NCI-H748 (cell line): Measurements from ENCODE around the gene WDFY2.

Source experiments
- DNase-seq: peaks from one replicate; lab custom pipeline; 2025; ENCODE audit not compliant: unreplicated experiment; lab: John Stamatoyannopoulos, UW

The WDFY2 gene

DNA sequence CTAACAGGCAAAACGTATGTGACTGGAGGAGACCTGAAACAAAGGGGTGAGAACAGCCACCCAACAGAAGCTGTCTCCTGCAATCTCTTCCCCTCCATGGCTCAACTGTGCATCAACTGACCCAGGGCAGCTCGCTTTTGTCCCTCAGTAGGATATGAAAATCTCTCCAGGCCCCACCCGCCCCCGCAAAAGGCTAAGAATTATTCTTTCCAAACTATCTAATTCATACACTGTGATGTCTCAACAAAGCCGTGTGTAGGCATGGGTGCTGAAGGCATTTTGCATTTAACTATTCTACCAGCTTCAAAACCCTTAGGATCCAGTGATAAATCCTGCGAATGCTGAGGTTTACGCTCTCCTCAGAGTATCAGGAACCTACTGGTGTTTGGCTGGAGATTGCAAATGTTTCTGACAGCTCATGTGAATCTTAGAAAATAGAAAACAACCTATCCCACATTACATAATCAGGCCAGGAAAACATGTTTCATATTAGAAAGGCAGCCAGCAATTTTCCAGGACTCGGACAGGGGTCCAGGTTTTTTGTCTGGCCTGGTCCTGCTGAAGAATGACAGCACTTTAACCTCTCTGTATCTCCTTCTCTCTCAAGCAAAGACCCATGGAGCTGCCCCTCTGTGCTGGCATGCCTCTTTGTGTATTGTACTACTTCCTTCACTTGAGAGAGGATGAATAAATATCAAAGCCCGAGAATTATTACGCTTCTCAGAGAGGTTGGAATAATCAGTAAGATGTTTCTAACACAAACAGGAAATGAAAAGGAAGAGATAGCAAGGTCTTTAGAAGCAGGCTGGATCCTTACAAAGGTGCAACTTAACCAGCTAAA lies 202.4 kb downstream of the WDFY2 start:
- peak; percentile 33 for DNase-seq

DNA sequence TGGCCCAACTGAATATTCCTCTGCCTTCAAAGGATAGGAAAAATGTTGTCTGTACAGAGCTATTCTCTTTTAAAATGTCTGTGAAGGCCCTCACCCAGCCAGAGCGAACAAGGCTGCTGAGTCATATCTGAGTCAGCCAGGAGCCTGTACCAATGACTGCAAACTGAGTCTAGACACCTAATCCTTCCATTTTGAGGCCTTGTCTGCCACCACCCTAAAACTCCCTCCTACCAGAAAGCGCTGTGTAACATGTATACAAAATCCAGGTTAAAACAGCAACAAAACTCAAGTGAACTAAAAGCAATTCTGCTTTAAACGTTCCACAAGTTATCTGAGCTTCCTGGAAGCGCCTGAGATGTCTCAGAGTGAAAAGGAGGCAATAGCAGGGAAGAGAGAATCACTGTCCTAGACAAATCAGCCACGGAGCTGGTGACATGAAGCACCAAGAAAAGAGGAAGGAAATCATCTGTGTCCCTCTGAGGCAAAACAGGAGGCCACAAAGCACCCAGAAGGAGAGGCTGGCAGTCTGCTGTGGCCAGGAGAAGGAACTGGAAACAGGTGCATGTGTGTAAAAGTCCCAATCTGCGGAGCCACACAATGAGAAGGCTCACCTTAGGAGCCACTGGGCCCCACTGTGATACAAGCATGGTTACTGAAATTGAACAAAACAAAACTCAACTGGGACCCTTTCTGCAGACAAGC lies 209.5 kb downstream of the WDFY2 start:
- DNase-seq, result no peak

- no peak for DNase-seq
Measured at GRCh38 chr13:51794964-51795363, 210.7 kb downstream of the WDFY2 start.

- DNase-seq, result no peak
Measured at GRCh38 chr13:51795419-51795818, 211.2 kb downstream of the WDFY2 start.

GRCh38 chr13:51796546-51796945 lies 212.3 kb downstream of the WDFY2 start:
- DNase-seq, result no peak

- peak; percentile 89 for DNase-seq
Measured at GRCh38 chr13:51797664-51798488, 213.6 kb downstream of the WDFY2 start.

GRCh38 chr13:51799261-51799660 lies 215.0 kb downstream of the WDFY2 start:
- DNase-seq, result no peak

- no peak for DNase-seq
Measured at GRCh38 chr13:51800486-51800885, 216.2 kb downstream of the WDFY2 start.

- no peak for DNase-seq
Measured at GRCh38 chr13:51801631-51802099, 217.4 kb downstream of the WDFY2 start.

DNA sequence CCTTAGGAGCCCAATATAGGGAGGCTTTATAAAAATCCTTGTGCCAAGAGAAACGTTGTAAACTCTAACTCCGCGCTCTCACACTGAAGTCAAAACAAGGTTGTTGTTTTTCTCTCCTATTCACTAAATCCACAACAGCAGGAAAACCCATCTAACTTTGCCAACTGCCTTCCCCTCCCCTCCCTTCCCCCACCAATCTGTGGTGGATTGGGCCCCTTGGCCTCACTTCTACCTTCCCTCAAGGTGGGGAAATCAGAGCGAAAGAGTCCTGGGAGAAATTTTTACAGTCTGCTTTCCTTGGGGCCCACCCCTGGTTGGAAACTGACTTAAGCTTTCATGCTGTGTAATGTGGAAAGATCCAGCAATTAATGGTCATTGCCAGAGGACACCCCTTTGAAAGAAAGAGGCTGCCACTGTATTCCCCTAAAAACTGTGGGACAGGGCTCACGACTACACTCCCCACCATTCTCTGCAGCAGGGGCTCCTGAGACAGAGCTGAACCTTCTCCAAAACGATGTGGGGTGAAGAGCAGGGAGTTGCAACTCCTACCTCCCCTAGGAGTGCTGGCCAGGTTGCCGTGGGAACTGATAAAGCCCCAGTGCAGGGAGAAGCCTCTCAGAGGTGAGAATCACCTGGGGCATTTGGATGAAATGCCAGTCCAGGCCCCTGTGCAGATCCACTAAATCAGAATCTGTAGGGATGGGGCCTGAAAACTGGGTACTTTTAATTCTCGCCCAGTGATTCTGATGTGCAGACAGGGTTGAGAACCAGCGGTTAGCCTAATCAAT lies 218.6 kb downstream of the WDFY2 start:
- DNase-seq, result peak; percentile 74

GRCh38 chr13:51803422-51804294 lies 219.4 kb downstream of the WDFY2 start, which contains the start of gene DHRS12:
DHRS12 (minus strand) TSS chr13:51804163; CDS start chr13:51799659, 4,504 bp downstream.
- peak; percentile 90 for DNase-seq

DNA sequence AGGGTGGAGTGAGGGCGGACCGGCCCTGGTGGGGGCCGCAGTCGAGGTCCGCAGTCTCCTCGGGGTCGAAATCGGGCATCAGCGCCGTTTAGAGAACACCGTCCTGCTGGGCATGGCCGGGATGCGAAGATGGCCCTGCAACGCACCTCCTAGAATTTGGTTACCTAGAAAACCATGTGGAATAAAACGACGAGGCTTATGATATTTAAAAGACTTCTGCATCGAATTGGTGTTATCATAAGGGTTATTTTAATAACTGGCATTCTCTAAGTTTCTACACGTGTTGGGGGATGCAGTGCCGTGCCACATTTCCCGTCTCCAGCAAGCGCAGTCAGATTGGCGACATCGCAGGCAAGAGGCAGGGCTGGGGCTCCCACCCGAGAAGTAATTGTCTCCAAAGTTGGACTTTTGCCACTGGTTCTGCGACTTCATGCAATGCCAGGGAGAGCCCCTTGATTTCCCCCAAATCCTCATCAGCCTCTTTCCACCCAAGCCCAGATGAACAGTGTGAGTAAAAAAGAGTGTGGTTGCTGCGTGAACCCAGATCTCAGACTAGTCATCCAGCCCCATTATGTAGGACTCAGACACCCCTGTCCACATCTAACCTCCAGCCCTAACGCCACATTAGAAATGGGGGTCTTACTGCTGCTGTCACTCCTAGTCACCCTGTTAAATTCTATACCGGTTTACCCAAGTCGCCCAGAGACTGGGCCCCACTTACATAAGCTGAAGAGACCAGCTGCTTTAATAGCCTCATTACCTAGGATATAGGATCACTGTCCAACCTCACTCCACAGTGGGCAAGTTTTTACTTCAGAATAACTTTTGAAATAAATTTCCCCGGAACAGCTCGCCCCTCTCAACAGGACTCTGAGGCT lies 220.3 kb downstream of the WDFY2 start:
- DNase-seq, result peak; percentile 49

DNA sequence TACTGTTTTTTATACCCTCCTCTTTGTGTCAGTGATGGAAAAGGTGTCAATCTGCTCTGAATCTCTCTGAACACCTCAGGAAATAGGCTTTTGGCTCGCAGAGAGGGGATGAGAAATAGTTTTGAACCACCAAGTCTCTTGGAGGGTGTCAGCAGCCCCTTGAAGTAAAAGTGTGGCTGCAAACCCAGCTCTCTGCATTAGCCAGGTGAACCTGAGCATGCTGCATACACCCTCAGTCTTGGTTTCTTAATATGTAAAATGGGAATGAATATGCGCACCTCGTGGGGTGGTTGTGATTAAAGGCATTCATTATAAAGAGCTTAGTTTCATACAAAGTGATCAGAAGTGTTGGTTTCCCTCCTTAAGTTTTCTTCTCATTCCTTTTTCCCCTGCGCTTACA lies 221.1 kb downstream of the WDFY2 start:
- DNase-seq, result no peak

DNA sequence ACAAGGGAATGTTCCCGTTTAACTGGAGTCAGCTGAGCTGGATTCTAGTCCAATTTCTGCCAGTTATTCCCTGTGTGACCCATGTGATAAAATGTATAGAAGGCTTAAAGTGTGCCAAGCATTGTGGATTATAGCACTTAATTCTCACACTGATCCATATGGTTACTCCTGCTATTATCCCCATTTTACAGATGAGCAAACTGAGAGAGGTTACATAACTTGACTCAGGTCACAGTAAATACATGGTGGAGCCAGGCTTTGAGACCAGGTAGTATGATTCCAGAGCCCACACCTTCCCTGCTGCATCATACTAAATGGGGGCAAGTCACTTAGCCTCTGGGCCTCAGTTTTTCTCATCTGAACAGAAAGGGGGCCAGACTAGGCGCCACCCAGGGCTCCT lies 221.7 kb downstream of the WDFY2 start:
- DNase-seq, result no peak

GRCh38 chr13:51806566-51806965 lies 222.3 kb downstream of the WDFY2 start:
- peak; percentile 63 for DNase-seq

DNA sequence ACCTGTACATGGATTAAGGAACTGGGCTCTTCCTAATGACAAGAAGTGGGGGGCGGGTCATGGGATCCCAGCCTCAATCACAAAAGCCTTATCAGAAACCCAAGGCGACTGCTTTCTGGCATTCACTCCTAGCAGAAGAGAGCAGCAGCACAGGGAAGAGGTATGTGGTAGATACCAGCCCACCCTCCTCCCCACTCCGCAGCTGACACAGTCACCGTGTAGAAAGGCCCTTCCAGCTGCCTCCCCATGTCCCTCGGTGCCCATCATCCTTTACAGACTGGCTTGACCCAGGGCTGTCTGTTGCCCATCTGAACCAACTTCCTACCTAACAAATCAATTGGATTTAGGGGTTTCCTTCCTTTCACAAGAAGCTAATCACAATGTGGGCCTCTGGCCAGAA lies 222.8 kb downstream of the WDFY2 start:
- no peak for DNase-seq

DNA sequence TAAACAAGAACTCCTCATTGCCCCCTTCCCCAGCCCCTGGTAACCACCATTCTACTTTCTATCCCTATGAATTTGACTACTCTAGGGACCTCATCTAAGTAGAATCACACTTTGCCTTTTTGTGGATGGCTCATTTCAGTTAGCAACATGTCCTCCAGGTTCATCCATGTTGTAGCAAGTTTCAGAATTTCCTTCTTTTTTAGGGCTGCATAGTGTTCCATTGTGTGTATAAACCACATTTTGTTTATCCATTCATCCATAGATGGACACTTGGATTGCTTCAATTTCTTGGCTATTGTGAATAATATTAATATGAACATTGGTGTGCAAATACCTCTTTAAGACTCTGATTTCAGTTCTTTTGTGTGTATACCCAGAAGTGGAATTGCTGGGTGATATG lies 224.5 kb downstream of the WDFY2 start:
- no peak for DNase-seq

DNA sequence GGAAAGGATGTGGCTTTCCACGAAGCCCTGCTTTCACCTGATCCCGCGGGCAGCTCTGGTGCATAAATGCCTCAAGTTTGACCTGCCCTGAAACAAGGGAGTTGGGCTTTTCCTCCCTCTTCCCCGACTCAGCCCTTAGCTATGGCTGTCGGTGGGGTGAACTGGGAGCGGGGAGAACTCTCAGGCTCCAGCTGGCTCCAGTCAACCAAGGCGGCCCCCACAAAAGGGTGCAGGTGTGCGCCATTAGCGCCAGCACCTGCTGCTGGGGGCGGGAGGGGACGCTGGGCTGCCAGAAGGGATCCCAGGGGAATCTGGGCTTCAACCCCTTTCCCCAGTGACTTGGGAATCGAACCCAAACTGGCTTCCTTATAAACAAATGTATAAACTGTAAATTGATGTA lies 226.8 kb downstream of the WDFY2 start:
- DNase-seq, result no peak
